SK-N-SH treated with all-trans-retinoic acid at 6 μM for 48 hours (cell line): ENCODE measurements around the gene PCED1A.

Experiments used
- GLIS3 ChIP-seq: fragments of 250-450 bp; sonication (Bioruptor Pico); IDR thresholded peaks from 2 replicates; pipeline ENCODE4 v1.5.0; 2020; ENCODE audit warnings: mild to moderate bottlenecking, moderate library complexity
- PPARA ChIP-seq: fragments of 250-450 bp; sonication (Bioruptor Pico); IDR thresholded peaks from 2 replicates; pipeline ENCODE4 v1.5.0; 2020; ENCODE audit warnings: mild to moderate bottlenecking, borderline replicate concordance
- SNAI2 ChIP-seq: fragments of 250-450 bp; sonication (Bioruptor Pico); IDR thresholded peaks from 2 replicates; pipeline ENCODE4 v1.5.0; 2020; ENCODE audit warnings: mild to moderate bottlenecking, moderate library complexity
- ZNF565 ChIP-seq: fragments of 450-650 bp; formaldehyde crosslinking; conservative IDR thresholded peaks from 2 replicates; pipeline ENCODE4 v1.5.0; 2020; ENCODE audit warnings: low read depth, mild to moderate bottlenecking, moderate library complexity

GRCh38 chr20:2845607-2846006 lies 5.2 kb upstream of the PCED1A start:
- TF ChIP-seq SNAI2 (CRISPR knock-in tag) = no peak
- no peak for TF ChIP-seq GLIS3 (CRISPR knock-in tag)
- no peak for TF ChIP-seq PPARA (CRISPR knock-in tag)
- TF ChIP-seq ZNF565 (CRISPR knock-in tag) = no peak
